RKO (cell line): ENCODE measurements around the gene CNOT9.
"Not testable (repeated sequence)": the region's sequence is repeated elsewhere in the genome, so short reads cannot be mapped to it uniquely, and the experiment has no call there.

Experiments
- DNase-seq: peaks from one replicate; pipeline ENCODE4 v3.0.0-alpha.2; 2016; ENCODE audit warnings: low spot score

Gene CNOT9, protein sequence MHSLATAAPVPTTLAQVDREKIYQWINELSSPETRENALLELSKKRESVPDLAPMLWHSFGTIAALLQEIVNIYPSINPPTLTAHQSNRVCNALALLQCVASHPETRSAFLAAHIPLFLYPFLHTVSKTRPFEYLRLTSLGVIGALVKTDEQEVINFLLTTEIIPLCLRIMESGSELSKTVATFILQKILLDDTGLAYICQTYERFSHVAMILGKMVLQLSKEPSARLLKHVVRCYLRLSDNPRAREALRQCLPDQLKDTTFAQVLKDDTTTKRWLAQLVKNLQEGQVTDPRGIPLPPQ

GRCh38 chr2:218568190-218569037, at the start of gene CNOT9, which contains the start of gene USP37:
TSS of gene CNOT9 (plus strand) at chr2:218568839. CDS start at chr2:218568955, 116 bp downstream.
TSS of gene USP37 (minus strand) at chr2:218568351. CDS start at chr2:218558653, 9,698 bp downstream.
- peak; percentile 98 for DNase-seq

GRCh38 chr2:218518876-218519275, 49.8 kb upstream of the CNOT9 start:
- no peak for DNase-seq

DNA sequence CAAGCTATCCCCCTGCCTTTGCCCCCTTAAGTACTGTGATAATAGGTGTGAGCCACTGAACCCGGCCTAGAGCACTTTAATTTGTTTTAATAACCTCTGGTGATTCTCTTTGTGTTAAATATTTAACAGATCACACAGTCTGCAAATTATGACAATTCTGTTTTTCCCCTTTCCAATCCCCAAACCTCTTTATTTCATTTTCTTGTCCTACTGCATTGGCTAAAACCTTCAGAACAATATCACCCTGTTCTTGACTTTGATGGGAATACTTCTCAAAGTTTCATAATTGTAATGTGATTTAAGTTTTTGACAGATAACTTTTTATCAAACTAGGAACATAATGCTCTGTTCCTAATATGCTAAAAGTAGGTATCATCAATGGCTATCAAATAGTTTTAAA, 45.0 kb upstream of the CNOT9 start:
- DNase-seq: no peak

DNA sequence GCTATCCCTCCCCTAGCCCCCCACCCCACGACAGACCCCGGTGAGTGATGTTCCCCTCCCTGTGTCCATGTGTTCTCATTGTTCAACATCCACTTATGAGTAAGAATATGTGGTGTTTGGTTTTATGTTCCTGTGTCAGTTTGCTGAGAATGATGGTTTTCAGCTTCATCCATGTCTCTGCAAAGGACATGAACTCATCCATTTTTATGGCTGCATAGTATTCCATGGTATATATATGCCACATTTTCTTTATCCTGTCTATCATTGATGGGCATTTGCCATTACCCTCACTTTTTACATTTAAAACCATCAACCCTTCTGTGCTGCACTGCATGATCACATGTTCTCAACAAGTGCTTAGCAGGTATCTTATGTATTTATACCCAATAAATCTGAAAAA, 40.2 kb upstream of the CNOT9 start:
- not testable (repeated sequence) for DNase-seq

DNA sequence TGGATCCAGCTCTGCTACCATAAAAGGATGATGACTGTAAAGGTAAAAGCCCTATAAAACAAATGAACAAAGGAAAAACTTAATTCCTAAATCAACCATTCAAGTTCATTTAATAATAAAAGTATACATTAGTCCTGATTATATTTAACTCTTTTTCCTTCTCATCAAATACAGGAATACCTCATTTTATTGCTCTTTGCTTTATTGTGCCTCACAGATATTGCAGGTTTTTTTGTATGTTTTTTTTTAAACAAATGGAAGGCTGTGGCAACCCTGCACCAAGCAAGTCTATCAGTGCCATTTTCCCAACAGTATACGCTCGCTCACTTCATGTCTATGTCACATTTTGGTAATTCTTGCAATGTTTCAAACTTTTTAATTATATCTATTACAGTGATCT, 38.6 kb upstream of the CNOT9 start:
- DNase-seq: no peak

DNA sequence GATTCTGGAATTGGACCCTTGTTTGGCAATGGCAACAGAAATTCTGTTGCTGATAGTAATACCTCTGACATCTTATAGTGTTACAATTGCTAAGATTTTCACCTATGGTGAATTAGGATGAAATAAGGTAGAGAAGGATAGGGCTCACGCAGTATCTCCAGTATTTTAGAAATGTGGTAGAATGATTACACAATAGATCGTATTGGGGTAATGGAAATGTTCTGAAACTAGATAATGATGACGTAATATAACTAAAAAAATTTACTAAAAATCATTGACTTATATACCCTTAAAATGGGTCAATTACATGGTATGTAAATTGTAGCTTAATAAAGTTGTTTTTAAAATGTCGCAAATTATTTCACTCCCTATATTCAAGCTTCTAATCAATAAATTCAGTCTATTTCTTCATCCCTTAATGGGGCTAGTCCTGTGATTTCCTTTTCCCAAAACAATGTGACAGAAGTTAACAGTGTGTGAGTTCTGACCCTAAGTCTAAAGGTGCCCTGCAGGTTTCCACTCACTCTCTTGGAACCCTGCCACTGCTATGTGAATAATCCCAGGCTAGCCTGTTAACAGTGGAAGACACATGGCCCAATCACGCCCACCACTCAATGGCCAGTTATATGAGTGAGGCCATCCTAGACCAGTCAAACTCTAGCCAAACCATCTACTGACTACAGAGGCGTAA, 31.7 kb upstream of the CNOT9 start:
- no peak for DNase-seq

GRCh38 chr2:218540015-218540414, 28.6 kb upstream of the CNOT9 start:
- DNase-seq: no peak

DNA sequence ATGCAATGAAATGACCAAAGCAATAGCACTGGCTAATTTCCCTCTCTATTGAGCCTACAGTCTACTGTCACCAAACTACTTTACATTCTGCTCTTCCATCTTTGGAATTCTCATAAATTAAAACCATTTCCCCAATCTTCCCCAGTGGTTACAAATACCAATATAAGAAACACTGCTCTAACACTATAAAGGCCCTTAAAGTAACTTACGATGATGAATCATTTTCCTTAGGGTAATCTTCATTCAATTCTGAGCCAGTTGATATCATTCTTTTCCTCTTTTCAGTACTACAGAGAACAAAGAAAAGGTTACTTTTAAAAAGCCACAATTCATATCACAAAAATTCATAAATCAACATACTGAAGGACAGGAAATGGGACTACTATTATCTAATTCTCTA, 22.6 kb upstream of the CNOT9 start:
- DNase-seq: no peak

- no peak for DNase-seq
Measured at GRCh38 chr2:218547511-218547910, 21.1 kb upstream of the CNOT9 start.

GRCh38 chr2:218547978-218548377, 20.7 kb upstream of the CNOT9 start:
- DNase-seq: no peak

- DNase-seq: not testable (repeated sequence)
Measured at GRCh38 chr2:218554225-218554624, 14.4 kb upstream of the CNOT9 start.

DNA sequence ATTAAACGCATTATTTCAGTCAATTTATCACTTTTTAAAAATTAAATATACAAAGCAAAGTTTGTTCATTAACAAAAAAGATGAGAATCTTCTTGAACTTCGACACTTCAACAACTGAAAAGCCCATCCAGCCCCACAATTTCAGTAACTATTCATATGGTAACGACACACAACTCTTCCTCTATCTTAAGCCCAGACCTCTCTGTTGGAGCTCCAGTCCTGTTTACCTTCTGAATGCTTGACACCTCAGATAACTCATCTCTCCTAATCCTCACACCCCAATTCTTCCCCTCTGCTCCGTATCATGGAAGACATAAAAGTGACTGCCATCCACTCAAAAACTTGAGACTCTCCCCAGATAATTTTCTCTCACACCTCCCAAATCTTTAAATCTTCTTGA, 13.1 kb upstream of the CNOT9 start:
- DNase-seq: no peak

GRCh38 chr2:218557941-218558340, 10.7 kb upstream of the CNOT9 start:
- DNase-seq: no peak

- DNase-seq: no peak
Measured at GRCh38 chr2:218558986-218559385, 9.7 kb upstream of the CNOT9 start.

- no peak for DNase-seq
Measured at GRCh38 chr2:218564056-218564455, 4.6 kb upstream of the CNOT9 start.

- no peak for DNase-seq
Measured at GRCh38 chr2:218566296-218566695, 2.3 kb upstream of the CNOT9 start.

DNA sequence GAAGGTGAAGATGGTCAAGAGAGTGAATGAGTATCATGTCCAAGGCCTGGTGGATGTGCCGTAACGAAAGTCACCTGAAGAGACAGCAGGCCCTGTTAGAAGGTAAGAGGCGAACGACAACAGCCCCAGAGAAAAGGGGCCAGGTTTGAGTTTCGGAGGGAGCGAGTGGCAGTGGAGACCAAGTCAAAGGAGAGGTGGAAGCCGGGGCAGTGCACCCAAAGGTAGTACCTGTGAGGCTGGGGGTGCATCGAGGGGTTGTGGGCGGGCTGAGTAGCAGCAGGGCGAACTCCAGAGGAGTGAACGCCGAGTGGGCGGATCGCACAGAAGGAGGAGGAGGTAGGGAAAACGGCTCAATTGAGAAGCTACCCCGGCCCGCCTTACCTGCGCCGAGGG, 846 bp upstream of the CNOT9 start:
- DNase-seq: no peak

DNA sequence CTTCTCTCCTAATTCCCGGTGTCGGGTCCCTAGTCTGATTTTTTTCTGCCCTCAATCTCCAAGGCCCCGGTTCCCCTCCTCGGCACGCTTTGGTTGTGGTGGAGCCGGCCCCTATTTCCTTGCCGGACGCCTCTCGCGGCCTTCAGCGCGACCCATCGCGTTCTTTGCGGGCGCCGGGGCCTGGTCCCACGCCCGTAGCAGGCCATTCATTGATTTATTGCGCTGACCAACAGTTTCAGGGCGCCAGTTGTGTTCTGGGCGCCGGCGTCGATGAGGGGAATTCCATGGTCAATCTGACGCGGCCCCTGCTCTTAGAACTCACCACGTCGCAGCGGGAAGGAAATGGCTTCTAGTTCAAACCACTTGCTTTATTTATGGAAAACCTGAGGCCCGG, 396 bp downstream of the CNOT9 start:
- peak; percentile 72 for DNase-seq

- DNase-seq: peak; percentile 73
Measured at GRCh38 chr2:218569661-218570500, 1.2 kb downstream of the CNOT9 start.

DNA sequence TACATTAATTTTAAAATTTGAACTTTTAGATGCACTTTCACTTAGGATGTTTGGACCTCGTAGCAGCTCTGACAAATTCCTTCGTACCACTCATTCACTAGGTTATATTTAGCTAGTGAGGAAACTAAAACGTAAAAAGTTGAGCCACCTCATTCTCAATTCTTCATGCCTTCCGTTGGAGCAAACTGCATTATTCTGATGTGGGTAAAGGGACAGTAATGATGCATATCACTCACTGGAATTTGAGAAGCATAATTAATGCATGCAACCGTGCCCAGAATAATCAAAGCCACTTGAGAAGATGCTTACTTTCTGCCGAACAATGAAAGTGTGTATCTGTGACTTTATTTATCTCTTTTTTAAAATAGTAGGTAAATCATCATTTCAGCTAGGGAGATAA, 2.2 kb downstream of the CNOT9 start:
- DNase-seq: peak; percentile 74

GRCh38 chr2:218576854-218577253, 8.2 kb downstream of the CNOT9 start:
- DNase-seq: no peak
